Prostate gland (tissue), 2 donors: ENCODE data around the gene PACSIN1. TPM values are rescaled to one million over a fixed set of nuclear protein-coding genes. Genes with fewer than 3 reads are reported as not detected.
"Not testable (repeated sequence)": the region's sequence is repeated elsewhere in the genome, so short reads cannot be mapped to it uniquely, and the experiment has no call there.

Experiments used
- DNase-seq: peaks from one replicate; pipeline ENCODE4 v3.0.0-alpha.2; 2019; ENCODE audit warnings: low spot score
- H3K27ac ChIP-seq, 2 donors: fragments of 200-600 bp; sonication (generic); 2 replicates each; pipeline ENCODE4 v1.5.1; 2017 to 2019
- H3K27me3 ChIP-seq: fragments of 200-600 bp; sonication (generic); replicated peaks from 2 replicates; pipeline ENCODE4 v1.5.1; 2019; ENCODE audit not compliant: insufficient read depth
- H3K36me3 ChIP-seq, 2 donors: fragments of 200-600 bp; sonication (generic); 1 replicate in 1 of 2; 2 replicates in 1 of 2; pipeline versions ENCODE4 v1.5.1 to v1.8.1; 2017 to 2019
- H3K4me1 ChIP-seq: fragments of 200-600 bp; sonication (generic); replicated peaks from 2 replicates; pipeline ENCODE4 v1.5.1; 2019
- H3K4me3 ChIP-seq, 2 donors: fragments of 200-600 bp; sonication (generic); 2 replicates each; pipeline ENCODE4 v1.5.1; 2017 to 2019
- H3K9me3 ChIP-seq: fragments of 200-600 bp; sonication (generic); 2 replicates; pipeline ENCODE4 v1.5.1; 2017
- POLR2A ChIP-seq: fragments of 450-650 bp; IDR thresholded peaks from one replicate; pipeline ENCODE4 v1.6.1; 2016; ENCODE audit warnings: antibody characterized with exemption, mild to moderate bottlenecking
- POLR2AphosphoS5 ChIP-seq: sonication (generic); formaldehyde crosslinking; IDR thresholded peaks from one replicate; pipeline ENCODE4 v1.6.1; 2017; ENCODE audit warnings: antibody characterized with exemption
- WGBS: methylation state at CpG from one replicate; pipeline ENCODE4 v1.1.5; 2018; 5-methylcytosine and 5-hydroxymethylcytosine counted together
- intact Hi-C: fragments of 100-400 bp; cut with DNase I; formaldehyde crosslinking; loops from one replicate; pipeline ENCODE4 v1.14.2; 2022
- total RNA-seq, 2 donors: library from RNA; depleted of rRNA; stranded (reverse); fragments of >200 nt; gene quantifications; one replicate each; pipeline ENCODE4 v1.1.0, GENCODE V29; 2016
- TF ChIP-seq, protein P1 (sequence below), 4 experiments: fragments of 200-600 bp in 2 of 4; fragments of 450-650 bp in 2 of 4; sonication (generic) in 2 of 4; IDR thresholded peaks; 1 replicate in 3 of 4; 2 replicates in 1 of 4; pipeline ENCODE4 v1.5.1; 2016 to 2019; ENCODE audit warnings: antibody characterized with exemption in 4 of 4, mild to moderate bottlenecking in 2 of 4, moderate library complexity in 2 of 4

Gene PACSIN1
- total RNA-seq, 2 donors from 2014 or later, result 0.32 to 0.57 TPM

GRCh38 chr6:34484391-34484790 lies 18.5 kb downstream of the PACSIN1 start:
- H3K9me3 ChIP-seq, result no peaks in the 10 kb centered on the region
- H3K27ac ChIP-seq, result no peak overlapping the region
- no peaks in the 10 kb centered on the region for H3K36me3 ChIP-seq
- no peak for TF ChIP-seq POLR2A
- no peak for TF ChIP-seq POLR2AphosphoS5
- TF ChIP-seq, protein P1, sequence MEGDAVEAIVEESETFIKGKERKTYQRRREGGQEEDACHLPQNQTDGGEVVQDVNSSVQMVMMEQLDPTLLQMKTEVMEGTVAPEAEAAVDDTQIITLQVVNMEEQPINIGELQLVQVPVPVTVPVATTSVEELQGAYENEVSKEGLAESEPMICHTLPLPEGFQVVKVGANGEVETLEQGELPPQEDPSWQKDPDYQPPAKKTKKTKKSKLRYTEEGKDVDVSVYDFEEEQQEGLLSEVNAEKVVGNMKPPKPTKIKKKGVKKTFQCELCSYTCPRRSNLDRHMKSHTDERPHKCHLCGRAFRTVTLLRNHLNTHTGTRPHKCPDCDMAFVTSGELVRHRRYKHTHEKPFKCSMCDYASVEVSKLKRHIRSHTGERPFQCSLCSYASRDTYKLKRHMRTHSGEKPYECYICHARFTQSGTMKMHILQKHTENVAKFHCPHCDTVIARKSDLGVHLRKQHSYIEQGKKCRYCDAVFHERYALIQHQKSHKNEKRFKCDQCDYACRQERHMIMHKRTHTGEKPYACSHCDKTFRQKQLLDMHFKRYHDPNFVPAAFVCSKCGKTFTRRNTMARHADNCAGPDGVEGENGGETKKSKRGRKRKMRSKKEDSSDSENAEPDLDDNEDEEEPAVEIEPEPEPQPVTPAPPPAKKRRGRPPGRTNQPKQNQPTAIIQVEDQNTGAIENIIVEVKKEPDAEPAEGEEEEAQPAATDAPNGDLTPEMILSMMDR (IDR thresholded peaks at IDR 0.05), result no peak
- H3K4me1 ChIP-seq, result no peaks in the 10 kb centered on the region
- no peaks in the 10 kb centered on the region for H3K27me3 ChIP-seq
- DNase-seq, result no peak
- WGBS, result 64% methylated on average over 1 of the region's 1 CpG
- H3K4me3 ChIP-seq, result no peak overlapping the region
- intact Hi-C loops, result no loop called here

DNA sequence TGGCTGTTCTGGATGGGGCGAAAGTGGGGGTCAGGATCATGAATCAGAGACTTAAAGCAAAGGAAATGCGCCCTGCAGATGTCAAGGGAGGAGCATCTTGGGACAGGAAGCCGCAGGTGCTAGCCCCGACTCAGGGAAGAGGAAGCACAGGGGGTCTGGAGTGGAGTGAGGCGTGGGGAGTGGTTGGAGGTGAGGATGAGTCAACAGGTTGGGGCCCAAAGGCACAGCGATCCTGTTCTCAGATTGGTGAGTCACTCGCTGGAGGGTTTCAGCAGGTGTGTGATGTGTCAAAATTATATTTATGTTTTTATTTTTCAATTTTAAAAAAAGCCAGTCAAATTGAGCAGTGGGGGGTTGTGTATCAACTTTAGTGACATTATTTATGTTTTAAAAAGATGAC lies 19.0 kb downstream of the PACSIN1 start:
- no peaks in the 10 kb centered on the region for H3K4me1 ChIP-seq
- H3K27me3 ChIP-seq, result no peaks in the 10 kb centered on the region
- no peaks in the 10 kb centered on the region for H3K36me3 ChIP-seq
- DNase-seq, result no peak
- no peaks in the 10 kb centered on the region for H3K9me3 ChIP-seq
- WGBS, result 72% methylated on average over 7 of the region's 7 CpGs
- no peak overlapping the region for H3K4me3 ChIP-seq
- no peak overlapping the region for H3K27ac ChIP-seq
- intact Hi-C loops, result no loop called here
- TF ChIP-seq, protein P1 (IDR thresholded peaks at IDR 0.05), result no peak
- TF ChIP-seq POLR2A (no peak), POLR2AphosphoS5 (no peak)

- Histone ChIP-seq H3K4me1 (no peaks in the 10 kb centered on the region), H3K4me3 (no peak overlapping the region), H3K27ac (no peak overlapping the region), H3K27me3 (no peaks in the 10 kb centered on the region), H3K36me3 (no peaks in the 10 kb centered on the region), H3K9me3 (no peaks in the 10 kb centered on the region)
- intact Hi-C loops, result no loop called here
- WGBS, result 79% methylated on average over 14 of the region's 14 CpGs
- TF ChIP-seq POLR2AphosphoS5 (no peak), POLR2A (no peak)
- TF ChIP-seq, protein P1 (IDR thresholded peaks at IDR 0.05), result no peak
- no peak for DNase-seq
Measured at GRCh38 chr6:34485321-34486060, 19.6 kb downstream of the PACSIN1 start.

DNA sequence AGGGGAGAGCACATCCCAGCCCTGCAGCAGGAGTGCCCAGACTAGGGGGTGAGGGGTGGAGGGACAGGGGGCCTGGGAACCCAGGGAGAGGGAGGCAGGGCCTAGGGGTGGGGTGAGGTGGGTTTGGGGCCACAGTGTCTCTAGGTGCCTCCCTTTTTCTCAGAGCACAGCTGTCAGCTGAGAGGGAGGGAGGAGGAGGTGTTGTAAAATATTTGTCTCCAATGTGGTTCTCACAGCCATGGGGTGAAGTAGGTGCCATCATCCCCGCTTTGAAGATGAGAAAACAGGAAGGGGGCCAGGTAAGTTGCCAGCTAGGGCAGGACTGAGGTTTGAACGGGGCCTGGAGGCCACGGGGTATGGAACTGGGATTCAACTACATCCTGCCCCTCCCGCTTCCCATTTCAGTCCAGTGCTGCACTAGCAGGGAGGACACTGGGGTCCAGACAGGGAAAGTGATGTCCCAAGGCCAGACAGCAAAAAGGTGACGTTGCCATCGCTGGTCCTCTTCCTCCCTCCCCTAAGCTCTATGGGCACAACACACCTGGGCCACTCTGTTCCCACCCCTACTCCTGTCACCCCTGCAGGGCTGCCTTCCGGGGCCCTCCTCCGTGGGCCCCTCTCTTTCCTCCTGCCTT lies 20.3 kb downstream of the PACSIN1 start:
- H3K36me3 ChIP-seq, result no peaks in the 10 kb centered on the region
- TF ChIP-seq POLR2AphosphoS5 (no peak), POLR2A (no peak)
- TF ChIP-seq, protein P1 (IDR thresholded peaks at IDR 0.05), result no peak
- no peaks in the 10 kb centered on the region for H3K27me3 ChIP-seq
- no peaks in the 10 kb centered on the region for H3K9me3 ChIP-seq
- no peak overlapping the region for H3K27ac ChIP-seq
- DNase-seq, result no peak
- 69% methylated on average over 8 of the region's 8 CpGs for WGBS
- intact Hi-C loops, result no loop called here
- no peak overlapping the region for H3K4me3 ChIP-seq
- no peaks in the 10 kb centered on the region for H3K4me1 ChIP-seq

DNA sequence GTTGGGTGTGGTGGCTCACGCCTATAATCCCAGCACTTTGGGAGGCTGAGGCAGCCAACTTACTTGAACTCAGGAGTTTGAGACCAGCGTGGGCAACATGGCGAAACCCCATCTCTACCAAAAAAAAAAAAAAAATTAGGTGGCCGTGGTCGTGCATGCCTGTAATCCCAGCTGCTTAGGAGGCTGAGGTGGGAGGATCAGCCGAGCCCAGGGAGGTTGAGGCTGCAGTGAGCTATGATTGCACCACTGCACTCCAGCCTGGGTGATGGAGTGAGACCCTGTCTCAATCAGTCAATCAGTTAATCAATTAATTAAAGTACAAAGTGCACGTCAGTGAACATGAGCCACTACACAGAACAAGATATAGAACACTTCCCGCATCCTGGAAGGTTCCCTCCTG lies 21.0 kb downstream of the PACSIN1 start:
- intact Hi-C loops, result not testable (repeated sequence)

More for the DNA sequence above, 21.0 kb downstream of the PACSIN1 start:
- not testable (repeated sequence) for H3K4me3 ChIP-seq, H3K9me3 ChIP-seq, H3K36me3 ChIP-seq, H3K27me3 ChIP-seq, H3K27ac ChIP-seq, H3K4me1 ChIP-seq, DNase-seq
- 93% methylated on average over 8 of the region's 8 CpGs for WGBS
